K562 (cell line): ENCODE data around the gene NUP50. TPM values are rescaled to one million over a fixed set of nuclear protein-coding genes. Genes with fewer than 3 reads are reported as not detected.

Experiments used
- ATAC-seq: fragments of 200-7000 bp; cut with Tn5 transposase; 3 replicates; pipeline ENCODE4 v1.9.1; 2020; ENCODE audit warnings: moderate library complexity
- Bru-seq: library from RNA; stranded (reverse); fragments of 400-500 nt; gene quantifications from one replicate; lab custom pipeline; 2021; lab: Mats Ljungman, UMichigan
- BruChase-seq, 2 experiments: library from RNA; stranded (reverse); fragments of 400-500 nt; gene quantifications; one replicate each; lab custom pipeline; 2021; lab: Mats Ljungman, UMichigan
- BruUV-seq: library from RNA; stranded (reverse); fragments of 400-500 nt; replicated peaks from 2 replicates; lab custom pipeline; 2021; lab: Mats Ljungman, UMichigan
- CTCF ChIA-PET: fragments of 300-600 bp; formaldehyde crosslinking; extraction: SDS; loops from one replicate; lab custom pipeline; 2021; ENCODE audit warnings: low intra/inter-chr PET ratio; lab: Yijun Ruan, JAX
- POLR2A ChIA-PET: fragments of 300-600, 350-650 bp; sonication (Branson Sonifier 250); formaldehyde crosslinking; extraction: SDS; loops from one replicate; lab custom pipeline; 2021; ENCODE audit warnings: antibody characterized with exemption, inconsistent platforms; lab: Yijun Ruan, JAX
- DNase-seq, 4 experiments: peaks; one replicate each; pipeline versions ENCODE4 v3.0.0 to v3.0.0-alpha.2; 2011 to 2018; ENCODE audit warnings: low spot score in 3 of 4, mixed read lengths in 3 of 4; ENCODE audit errors: extremely low read depth in 1 of 4
- FAIRE-seq: peaks from 2 replicates; lab custom pipeline; 2011; peaks lifted over from hg19 to GRCh38; lab: Jason Lieb, UNC
- H2AFZ ChIP-seq: 2 replicates; pipeline ENCODE4 v1.6.0; 2011; ENCODE audit warnings: low read depth, low read length, control low read depth, inconsistent platforms
- H3K27ac ChIP-seq: fragments of 200-600 bp; 3 replicates; pipeline ENCODE4 v1.8.0; 2011; ENCODE audit warnings: low read depth, mild to moderate bottlenecking, control low read depth, inconsistent platforms, low read length, moderate library complexity, mixed read lengths; ENCODE audit errors: extremely low read depth
- H3K27me3 ChIP-seq, 2 experiments: fragments of 300-600 bp in 1 of 2; 2 replicates in 1 of 2; 3 replicates in 1 of 2; pipeline versions ENCODE4 v1.6.0 to v1.8.0; 2011; ENCODE audit warnings: inconsistent platforms in 2 of 2, low read length in 2 of 2, mild to moderate bottlenecking in 1 of 2, mixed read lengths in 1 of 2, moderate library complexity in 1 of 2; ENCODE audit not compliant: control insufficient read depth in 2 of 2, insufficient read depth in 2 of 2
- H3K36me3 ChIP-seq: fragments of 300-600 bp; 3 replicates; pipeline ENCODE4 v1.8.0; 2011; ENCODE audit warnings: mild to moderate bottlenecking, low read length, inconsistent platforms; ENCODE audit not compliant: control insufficient read depth, insufficient read depth
- H3K4me1 ChIP-seq, 2 experiments: fragments of 200-600 bp in 1 of 2; replicated peaks in 1 of 2; 2 replicates in 1 of 2; 3 replicates in 1 of 2; pipeline versions ENCODE4 v1.5.1 to v1.8.0; 2011; ENCODE audit warnings: inconsistent platforms in 2 of 2, low read length in 2 of 2, mild to moderate bottlenecking in 1 of 2, mixed read lengths in 1 of 2, moderate library complexity in 1 of 2; ENCODE audit not compliant: control insufficient read depth in 2 of 2, insufficient read depth in 2 of 2
- H3K4me2 ChIP-seq: 2 replicates; pipeline ENCODE4 v1.6.1; 2011; ENCODE audit warnings: low read length, control low read depth, inconsistent platforms, mixed read lengths; ENCODE audit not compliant: insufficient read depth
- H3K4me3 ChIP-seq: fragments of 200-600 bp; sonication (generic), shearing (Covaris generic); 2 replicates; pipeline ENCODE4 v1.5.1; 2016; ENCODE audit warnings: control low read depth, inconsistent platforms
- H3K79me2 ChIP-seq: fragments of 200-600 bp; 3 replicates; pipeline ENCODE4 v1.8.0; 2011; ENCODE audit warnings: low read length, inconsistent platforms; ENCODE audit not compliant: control insufficient read depth, insufficient read depth
- H3K9ac ChIP-seq, 2 experiments: 2 replicates each; pipeline versions ENCODE4 v1.6.0 to v1.6.1; 2011; ENCODE audit warnings: low read depth in 2 of 2, low read length in 2 of 2, control low read depth in 1 of 2, inconsistent platforms in 1 of 2, mild to moderate bottlenecking in 1 of 2, mixed read lengths in 1 of 2; ENCODE audit not compliant: insufficient read depth in 1 of 2
- H3K9me1 ChIP-seq: one replicate; pipeline ENCODE4 v1.6.0; 2011; ENCODE audit warnings: inconsistent platforms, mild to moderate bottlenecking, low read length, moderate library complexity; ENCODE audit not compliant: control insufficient read depth, insufficient read depth
- H3K9me3 ChIP-seq: replicated peaks from 2 replicates; pipeline ENCODE4 v1.5.1; 2011; ENCODE audit warnings: low read depth, low read length, inconsistent platforms; ENCODE audit not compliant: control insufficient read depth, insufficient read depth
- H4K20me1 ChIP-seq: replicated peaks from 2 replicates; pipeline ENCODE4 v1.6.1; 2011; ENCODE audit warnings: low read length, inconsistent platforms, mixed read lengths; ENCODE audit not compliant: control insufficient read depth, insufficient read depth
- DNMT1 ChIP-seq: fragments of 450-650 bp; IDR thresholded peaks from 2 replicates; pipeline ENCODE4 v1.6.1; 2016; ENCODE audit warnings: antibody characterized with exemption, mild to moderate bottlenecking
- HDAC2 ChIP-seq: fragments of 450-650 bp; IDR thresholded peaks from 2 replicates; pipeline ENCODE4 v1.6.1; 2016; ENCODE audit warnings: mild to moderate bottlenecking
- MCM7 ChIP-seq, 2 experiments: fragments of 450-650 bp; IDR thresholded peaks; 2 replicates each; pipeline ENCODE4 v1.6.1; 2016 to 2018
- NFE2 ChIP-seq: IDR thresholded peaks from 2 replicates; pipeline ENCODE4 v1.6.1; 2014; ENCODE audit warnings: antibody characterized with exemption, low read depth
- POLR2AphosphoS2 ChIP-seq: IDR thresholded peaks from 2 replicates; pipeline ENCODE4 v1.6.1; 2012; ENCODE audit warnings: low read length, improper control_type of control experiment
- POLR2B ChIP-seq: fragments of 450-650 bp; IDR thresholded peaks from 2 replicates; pipeline ENCODE4 v1.6.1; 2018; ENCODE audit warnings: low read depth; ENCODE audit not compliant: partially characterized antibody
- PTTG1 ChIP-seq: fragments of 450-650 bp; IDR thresholded peaks from 2 replicates; pipeline ENCODE4 v1.6.1; 2016; ENCODE audit warnings: low read depth, mild to moderate bottlenecking, missing genetic modification characterization, missing compliant biosample characterization
- RBM17 ChIP-seq: fragments of 200-400 bp; formaldehyde crosslinking; IDR thresholded peaks from 2 replicates; pipeline ENCODE4 v1.6.1; 2017; ENCODE audit warnings: low read depth, mild to moderate bottlenecking, low read length, borderline replicate concordance
- RBM39 ChIP-seq: fragments of 200-400 bp; formaldehyde crosslinking; optimal IDR thresholded peaks from 2 replicates; pipeline ENCODE3; 2018; ENCODE audit warnings: low read depth, low read length
- RFX5 ChIP-seq: IDR thresholded peaks from 2 replicates; pipeline ENCODE4 v1.6.1; 2011; ENCODE audit warnings: low read depth, mild to moderate bottlenecking, improper control_type of control experiment, low read length
- RUNX1 ChIP-seq: sonication (generic); IDR thresholded peaks from 2 replicates; pipeline ENCODE4 v1.6.1; 2016; ENCODE audit warnings: antibody characterized with exemption, low read depth
- TAL1 ChIP-seq: fragments of 450-650 bp; IDR thresholded peaks from 2 replicates; pipeline ENCODE4 v1.6.1; 2016; ENCODE audit warnings: mild to moderate bottlenecking
- THRA ChIP-seq: fragments of 450-650 bp; IDR thresholded peaks from 2 replicates; pipeline ENCODE4 v1.6.1; 2017; ENCODE audit warnings: mild to moderate bottlenecking, moderate library complexity
- ZBTB12 ChIP-seq: fragments of 250-450 bp; sonication (Bioruptor Pico); IDR thresholded peaks from 2 replicates; pipeline ENCODE4 v1.4.0; 2020
- ZFX ChIP-seq: sonication (generic); formaldehyde crosslinking; IDR thresholded peaks from 2 replicates; pipeline ENCODE4 v1.8.0; 2022; ENCODE audit warnings: mild to moderate bottlenecking, missing genetic modification reagents, moderate library complexity
- ZNF431 ChIP-seq: sonication (generic); formaldehyde crosslinking; IDR thresholded peaks from 2 replicates; pipeline ENCODE4 v1.8.0; 2022; ENCODE audit warnings: mild to moderate bottlenecking, missing genetic modification reagents
- WGBS: fragments of 100-300 bp; shearing (Covaris generic); methylation state at CpG from one replicate; pipeline ENCODE4 v1.1.6; 2016; ENCODE audit warnings: low coverage, mixed read lengths; ENCODE audit not compliant: insufficient coverage; ENCODE audit errors: missing lambda C conversion rate; 5-methylcytosine and 5-hydroxymethylcytosine counted together
- in situ Hi-C: fragments of 300-500 bp; cut with MboI; formaldehyde crosslinking; loops from 4 replicates; pipeline ENCODE4 v1.15.0; 2018; ENCODE audit warnings: inconsistent platforms, mixed read lengths
- intact Hi-C: fragments of 100-400 bp; cut with micrococcal nuclease; formaldehyde crosslinking; loops from 2 replicates; pipeline ENCODE4 v1.14.2; 2022
- long read RNA-seq, 3 experiments: library from polyadenylated mRNA in 2 of 3; library from RNA in 1 of 3; unstranded in 2 of 3; stranded (forward) in 1 of 3; transcript quantifications; one replicate each; pipeline ENCODE4 v2.0.0, GENCODE V29; 2019 to 2022
- polyA minus RNA-seq, 3 experiments: library from RNA; depleted of rRNA, polyadenylated mRNA; stranded (reverse); fragments of >200 nt; gene quantifications; 2 replicates each; pipeline ENCODE4 v1.2.3, GENCODE V29; 2011
- polyA plus RNA-seq, 8 experiments: library from polyadenylated mRNA; depleted of rRNA in 4 of 8; stranded (reverse) in 5 of 8; unstranded in 3 of 8; fragments of >200 nt; fragmentation: Nextera tagmentation in 2 of 8; fragmentation: Illumina TruSeq in 1 of 8; extraction: Ambion mirVana in 2 of 8; extraction: Trizol in 1 of 8; gene quantifications; 2 replicates each; pipeline versions ENCODE4 v1.2.1 to v1.2.3, GENCODE V29; 2011 to 2014; ENCODE audit warnings: inconsistent platforms in 1 of 8, missing spikeins in 1 of 8
- total RNA-seq, 7 experiments: library from RNA; depleted of rRNA in 6 of 7; stranded (reverse); fragments of >200 nt in 6 of 7; fragmentation: Illumina TruSeq in 2 of 7; extraction: Trizol in 2 of 7; gene quantifications; 2 replicates each; pipeline versions ENCODE4 v1.2.1 to v1.2.3, GENCODE V29; 2011 to 2021; ENCODE audit warnings: low replicate concordance in 1 of 7

The NUP50 gene
- 29.2 and 70.6 TPM in 2 replicates for total RNA-seq (2011; cell fraction: chromatin; rRNA removed; ENCODE audit: low replicate concordance)
- total RNA-seq (2011; cell fraction: nucleolus; rRNA removed): 26.7 and 30.3 TPM in 2 replicates
- 33.5 and 52.8 TPM in 2 replicates for total RNA-seq (2011; cell fraction: nucleoplasm; rRNA removed)
- total RNA-seq (2014; rRNA removed) (77.6 and 85.3 TPM in 2 replicates), total RNA-seq (2014; rRNA removed; fragmentation: Illumina TruSeq; extraction: Trizol) (55.3 and 62.0 TPM in 2 replicates), total RNA-seq (2015; rRNA removed; fragmentation: Illumina TruSeq; extraction: Trizol) (61.8 and 62.2 TPM in 2 replicates), total RNA-seq (2021) (83.7 and 84.2 TPM in 2 replicates), polyA plus RNA-seq (2011; rRNA removed) (21.8 and 29.3 TPM in 2 replicates), polyA plus RNA-seq (2014; fragmentation: Illumina TruSeq; extraction: Trizol) (44.8 and 57.5 TPM in 2 replicates), polyA plus RNA-seq (2014; fragmentation: Nextera tagmentation; extraction: Ambion mirVana) (10 to 100 TPM; 23.8 to 25.9 TPM), polyA plus RNA-seq (2014; rRNA removed) (39.3 and 49.3 TPM in 2 replicates), polyA minus RNA-seq (2011; rRNA and poly(A)+ RNA removed) (43.2 and 54.9 TPM in 2 replicates), Bru-seq, nascent RNA (percentile 83 among the genes with signal in this experiment), BruChase-seq, experiment 1, labeled RNA remaining after a 2-hour chase (percentile 94 among the genes with signal in this experiment), BruChase-seq, experiment 2, labeled RNA remaining after a 6-hour chase (percentile 96 among the genes with signal in this experiment)
- 17.4 and 20.5 TPM in 2 replicates for polyA plus RNA-seq (2011; cell fraction: cytosol; rRNA removed)
- 16.0 and 30.2 TPM in 2 replicates for polyA plus RNA-seq (2011; cell fraction: nucleus; rRNA removed)
- 23.7 and 44.7 TPM in 2 replicates for polyA plus RNA-seq (2012)
- 17.9 and 19.7 TPM in 2 replicates for polyA minus RNA-seq (2011; cell fraction: cytosol; rRNA and poly(A)+ RNA removed)
- polyA minus RNA-seq (2011; cell fraction: nucleus; rRNA and poly(A)+ RNA removed): 22.3 and 30.1 TPM in 2 replicates
- long read RNA-seq, experiment 1, full-length matches to known transcripts: 140 of 344 reads
- long read RNA-seq, experiment 1, partial matches to known transcripts: 91 of 344 reads
- long read RNA-seq, experiment 1, other reads (novel, unspliced or antisense): 113 of 344 reads
- long read RNA-seq, experiment 2, full-length matches to known transcripts: 2 of 35 reads
- long read RNA-seq, experiment 2, partial matches to known transcripts: 4 of 35 reads
- long read RNA-seq, experiment 2, other reads (novel, unspliced or antisense): 29 of 35 reads
- long read RNA-seq, experiment 3, full-length matches to known transcripts: 10 of 38 reads
- long read RNA-seq, experiment 3, partial matches to known transcripts: 11 of 38 reads
- long read RNA-seq, experiment 3, other reads (novel, unspliced or antisense): 17 of 38 reads

DNA sequence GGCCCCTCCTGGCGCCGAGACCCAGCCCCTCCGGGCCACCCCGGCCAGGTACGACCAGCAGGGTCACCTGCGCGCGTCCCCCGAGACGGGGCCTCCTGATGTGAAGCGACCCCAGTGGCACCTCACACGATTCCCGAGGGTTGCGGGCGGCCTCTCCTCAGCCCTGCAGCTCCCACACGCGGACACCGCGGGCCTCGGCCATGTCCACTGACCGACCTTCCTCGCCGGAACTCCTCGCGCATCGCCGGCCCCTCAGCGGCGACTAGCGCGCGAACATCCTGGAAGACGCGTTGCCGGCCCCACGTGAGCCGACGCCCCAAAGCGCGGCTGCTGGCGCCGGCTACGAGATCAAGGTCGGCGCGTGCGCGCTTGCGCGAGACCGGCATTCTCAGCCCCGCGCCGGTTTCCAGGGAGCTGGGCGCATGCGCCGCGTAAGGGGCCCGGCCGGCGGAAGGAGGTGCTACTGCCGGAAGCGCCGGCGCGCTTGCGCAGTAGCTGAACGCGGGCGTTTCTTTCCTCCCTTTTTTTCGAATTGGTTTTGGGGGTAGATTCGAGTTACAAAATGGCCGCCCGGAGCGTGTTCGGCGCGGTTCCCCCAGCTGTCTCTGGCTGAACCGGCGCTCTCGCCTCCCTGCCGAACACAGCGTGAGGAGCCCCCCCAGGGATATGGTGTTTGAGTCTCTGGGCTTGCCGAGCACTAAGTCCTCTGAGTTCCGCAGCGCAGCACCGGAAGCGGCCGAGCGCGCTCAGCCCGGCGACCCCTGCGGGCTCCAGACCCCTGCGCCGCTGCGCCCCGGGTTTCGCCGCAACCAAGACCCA lies at the start of gene NUP50:
Gene NUP50 (plus strand): TSS at position 475 of the 819 bp plus-strand sequence. CDS start 4,253 bp downstream, outside the sequence.
- Histone ChIP-seq H2AFZ (peak within 1 kb of the TSS; percentile 72), H3K4me1 (peaks cover 5 to 20% of the 10 kb centered on the region in 2 experiments; a peak in 4 of 5 replicates), H3K9me1 (no peaks in the 10 kb centered on the region), H3K27ac (peak within 1 kb of the TSS; percentile 88), H3K27me3 (no peaks in the 10 kb centered on the region), H3K9me3 (no peaks in the 10 kb centered on the region), H3K79me2 (peaks cover 86% of the 10 kb centered on the region), H3K36me3 (peaks cover 34% of the 10 kb centered on the region), H3K4me2 (peak within 1 kb of the TSS; percentile 83), H3K9ac (peak within 1 kb of the TSS; percentile 83 to 92), H4K20me1 (0 out of 2 replicates have a peak, but pooled peaks cover 6% of the 10 kb centered on the region), H3K4me3 (peak within 1 kb of the TSS; percentile 80)
- WGBS: under 1% methylated on average over 47 of the region's 100 CpGs
- BruUV-seq: no TSS peak
- DNase-seq: peak; percentile 93 to 97 (median 96)
- peak; percentile 84 for ATAC-seq
- peak; percentile 85 for FAIRE-seq
- intact Hi-C loops (no loop called here), in situ Hi-C loops (no loop called here)
- ChIA-PET CTCF (interaction anchor here (0.6 kb wide), 1 partner anchor 61 kb away, joined by 3 read pairs; no protein-coding TSS in a partner anchor), POLR2A (interaction anchor here (0.6 to 0.9 kb wide), 4 partner anchors 19 to 947 kb away, joined by 3 to 4 read pairs (median 3); no protein-coding TSS in a partner anchor)
- TF ChIP-seq ZFX (peak; percentile 72), MCM7 (IDR thresholded peaks at IDR 0.05) (no peak), RUNX1 (no peak), POLR2AphosphoS2 (no peak), NFE2 (no peak), RFX5 (no peak), RBM39 (no peak), HDAC2 (no peak), DNMT1 (no peak), PTTG1 (no peak), POLR2B (peak; percentile 86), ZBTB12 (CRISPR knock-in tag) (no peak), THRA (no peak), RBM17 (no peak), ZNF431 (no peak), TAL1 (no peak)
